Keratinocyte (primary cell): ENCODE results near the gene TTK.

Experiments
- CTCF ChIP-seq, 3 experiments: IDR thresholded peaks in 1 of 3; conservative IDR thresholded peaks in 1 of 3; optimal IDR thresholded peaks in 1 of 3; 2 replicates in 2 of 3; 3 replicates in 1 of 3; pipeline versions ENCODE3 to v1.5.1; 2011; ENCODE audit warnings: low read length in 3 of 3, mild to moderate bottlenecking in 3 of 3, moderate library complexity in 2 of 3, control low read depth in 1 of 3, inconsistent platforms in 1 of 3; ENCODE audit not compliant: insufficient read depth in 2 of 3; ENCODE audit errors: extremely low read depth in 1 of 3
- EZH2 ChIP-seq: IDR thresholded peaks from one replicate; pipeline ENCODE4 v1.6.1; 2012; ENCODE audit warnings: inconsistent platforms, mild to moderate bottlenecking, low read length, moderate library complexity

- no peak for TF ChIP-seq CTCF (optimal IDR thresholded peaks at IDR 0.05 in 1 of 3, IDR thresholded peaks at IDR 0.05 in 1 of 3, conservative IDR thresholded peaks at IDR 0.05 in 1 of 3; ENCODE audit: extremely low read depth in 1 of 3, insufficient read depth in 2 of 3, low read length in 3 of 3)
- no peak for TF ChIP-seq EZH2
These were observed 3.1 kb upstream of the TTK start for GRCh38 chr6:80001337-80001736.
